Transverse colon (tissue), 4 donors: Measurements from ENCODE around the gene PPM1B. TPM values are rescaled to one million over a fixed set of nuclear protein-coding genes. Genes with fewer than 3 reads are reported as not detected.
A peak's percentile ranks its signal among the peaks of the same experiment; 100 is the strongest.
"Not testable (repeated sequence)": the region's sequence is repeated elsewhere in the genome, so short reads cannot be mapped to it uniquely, and the experiment has no call there.

Experiments
- DNase-seq: peaks from one replicate; pipeline ENCODE4 v3.0.0-alpha.2; 2019
- H3K27ac ChIP-seq, 4 donors: fragments of 200-600 bp; sonication (generic); 2 replicates each; pipeline ENCODE4 v1.5.1; 2016 to 2018; ENCODE audit warnings: inconsistent platforms in 4 of 4
- H3K27me3 ChIP-seq: fragments of 200-600 bp; sonication (generic); 2 replicates; pipeline ENCODE4 v1.5.1; 2017; ENCODE audit warnings: inconsistent platforms
- H3K36me3 ChIP-seq, 4 donors: fragments of 200-600 bp; sonication (generic); 2 replicates each; pipeline ENCODE4 v1.5.1; 2017 to 2019; ENCODE audit warnings: inconsistent platforms in 4 of 4
- H3K4me1 ChIP-seq, 4 donors: fragments of 200-600 bp; sonication (generic); 2 replicates each; pipeline ENCODE4 v1.5.1; 2017 to 2020; ENCODE audit warnings: inconsistent platforms in 4 of 4
- H3K4me3 ChIP-seq, 4 donors: fragments of 200-600 bp; sonication (generic); 1 replicate in 1 of 4; 2 replicates in 3 of 4; pipeline versions ENCODE4 v1.5.1 to v1.6.1; 2017 to 2019; ENCODE audit warnings: inconsistent platforms in 4 of 4
- H3K9me3 ChIP-seq, 2 donors: fragments of 200-600 bp; sonication (generic); 2 replicates each; pipeline ENCODE4 v1.5.1; 2017 to 2019; ENCODE audit warnings: inconsistent platforms in 2 of 2
- CTCF ChIP-seq, 5 experiments: fragments of 200-600 bp in 3 of 5; fragments of 450-650 bp in 2 of 5; sonication (generic) in 3 of 5; IDR thresholded peaks; 1 replicate in 2 of 5; 2 replicates in 3 of 5; pipeline ENCODE4 v1.5.1; 2016 to 2017; ENCODE audit warnings: antibody characterized with exemption in 5 of 5, inconsistent platforms in 3 of 5, mild to moderate bottlenecking in 2 of 5, moderate library complexity in 1 of 5
- EP300 ChIP-seq: sonication (generic); formaldehyde crosslinking; IDR thresholded peaks from one replicate; pipeline ENCODE4 v1.6.1; 2017; ENCODE audit warnings: antibody characterized with exemption, low read depth
- POLR2A ChIP-seq: fragments of 450-650 bp; IDR thresholded peaks from one replicate; pipeline ENCODE4 v1.6.1; 2016; ENCODE audit warnings: antibody characterized with exemption, mild to moderate bottlenecking, moderate library complexity
- POLR2AphosphoS5 ChIP-seq, 3 donors: sonication (generic); formaldehyde crosslinking; IDR thresholded peaks; one replicate each; pipeline ENCODE4 v1.6.1; 2016; ENCODE audit warnings: antibody characterized with exemption in 3 of 3
- WGBS, 2 donors: methylation state at CpG; one replicate each; pipeline ENCODE4 v1.1.5; 2018; ENCODE audit warnings: low coverage in 1 of 2; 5-methylcytosine and 5-hydroxymethylcytosine counted together
- in situ Hi-C, 4 donors: fragments of 200-750 bp; cut with MboI; loops; one replicate each; pipeline versions ENCODE4 v1.15.0 to v1.15.1; 2017; ENCODE audit warnings: low sequenced_read_pairs in 3 of 4, low pct_ligation_motif_present in 1 of 4, low pct_unique_long_range_greater_than_20kb in 1 of 4
- intact Hi-C: fragments of 100-400 bp; cut with DNase I; formaldehyde crosslinking; loops from one replicate; pipeline ENCODE4 v1.15.1; 2023; ENCODE audit warnings: low total_unique reads
- total RNA-seq, 4 donors: library from RNA; depleted of rRNA; stranded (reverse); fragments of >200 nt; gene quantifications; one replicate each; pipeline ENCODE4 v1.1.0, GENCODE V29; 2016

Gene PPM1B
- total RNA-seq, 4 donors from 2014 or later: 23.7 to 108 (median 67.0) TPM

GRCh38 chr2:44171018-44171417, 2.3 kb downstream of the PPM1B start:
- Histone ChIP-seq H3K4me3 (peak overlapping the region in 3 of 4 donors; percentile 74 to 99 (median 85)), H3K27ac (peak overlapping the region; percentile 96 to 100 (median 97)), H3K36me3 (no peaks in the 10 kb centered on the region), H3K9me3 (no peaks in the 10 kb centered on the region), H3K4me1 (peaks cover 0 to 59% (median 39%) of the 10 kb centered on the region in 4 donors), H3K27me3 (no peaks in the 10 kb centered on the region)
- intact Hi-C loops (no loop called here), in situ Hi-C loops (no loop called here)
- no peak for TF ChIP-seq CTCF (IDR thresholded peaks at IDR 0.05)
- TF ChIP-seq EP300: no peak
- TF ChIP-seq POLR2AphosphoS5 (IDR thresholded peaks at IDR 0.05): no peak
- no peak for TF ChIP-seq POLR2A
- no peak for DNase-seq
- 10 to 16% methylated on average over 2 of the region's 2 CpGs for WGBS, 2 donors

DNA sequence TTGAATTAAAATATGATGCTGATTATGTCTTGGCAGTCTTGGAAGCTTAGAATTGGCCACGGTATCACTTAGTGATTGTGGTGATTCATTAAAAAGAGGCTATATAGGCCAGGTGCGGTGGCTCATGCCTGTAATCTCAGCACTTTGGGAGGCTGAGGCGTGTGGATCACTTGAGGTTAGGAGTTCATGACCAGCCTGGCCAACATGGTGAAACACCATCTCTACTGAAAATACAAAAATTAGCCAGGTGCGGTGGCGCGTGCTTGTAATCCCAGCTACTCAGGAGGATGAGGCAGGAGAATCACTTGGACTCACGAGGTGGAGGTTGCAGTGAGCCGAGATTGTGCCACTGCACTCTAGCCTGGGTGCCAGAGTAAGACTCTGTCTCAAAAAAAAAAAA, 2.8 kb downstream of the PPM1B start:
- H3K9me3 ChIP-seq, H3K27me3 ChIP-seq, H3K36me3 ChIP-seq, in situ Hi-C loops, DNase-seq, intact Hi-C loops: not testable (repeated sequence)
- H3K27ac ChIP-seq: peak overlapping the region; percentile 96 to 100 (median 97)
- peaks cover 0 to 63% (median 39%) of the 10 kb centered on the region in 4 donors for H3K4me1 ChIP-seq
- peak overlapping the region in 1 of 4 donors; percentile 99 for H3K4me3 ChIP-seq
- 66 to 82% methylated on average over 5 to 8 of the region's 8 CpGs for WGBS, 2 donors

GRCh38 chr2:44172576-44172975, 3.9 kb downstream of the PPM1B start:
- TF ChIP-seq POLR2AphosphoS5 (IDR thresholded peaks at IDR 0.05) (no peak), CTCF (IDR thresholded peaks at IDR 0.05) (no peak), EP300 (no peak), POLR2A (no peak)

DNA sequence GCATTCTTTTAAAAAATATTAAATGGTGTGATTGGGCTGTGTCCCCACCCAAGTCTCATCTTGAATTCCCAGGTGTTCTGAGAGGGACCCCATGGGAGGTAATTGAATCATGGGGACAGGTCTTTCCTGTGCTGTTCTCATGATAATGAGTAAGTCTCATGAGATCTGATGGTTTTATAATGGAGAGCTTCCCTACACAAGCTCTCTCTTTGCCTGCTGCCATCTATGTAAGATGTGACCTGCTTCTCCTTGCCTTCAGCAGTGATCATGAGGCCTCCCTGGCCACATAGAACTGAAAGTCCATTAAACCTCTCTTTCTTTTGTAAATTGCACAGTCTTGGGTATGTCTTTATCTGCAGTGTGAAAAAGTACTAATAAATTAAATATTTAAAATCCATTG, 10.3 kb downstream of the PPM1B start:
- Histone ChIP-seq H3K9me3 (no peaks in the 10 kb centered on the region), H3K27ac (no peak overlapping the region), H3K36me3 (no peaks in the 10 kb centered on the region), H3K27me3 (no peaks in the 10 kb centered on the region), H3K4me3 (no peak overlapping the region), H3K4me1 (peaks cover 0 to 55% (median 14%) of the 10 kb centered on the region in 4 donors)
- intact Hi-C loops (no loop called here), in situ Hi-C loops (no loop called here)
- DNase-seq: no peak
- no peak for TF ChIP-seq EP300

More at GRCh38 chr2:44172576-44172975, 3.9 kb downstream of the PPM1B start:
- Histone ChIP-seq H3K36me3 (no peaks in the 10 kb centered on the region), H3K4me1 (peaks cover 0 to 68% (median 39%) of the 10 kb centered on the region in 4 donors), H3K27ac (no peak overlapping the region), H3K9me3 (no peaks in the 10 kb centered on the region), H3K27me3 (no peaks in the 10 kb centered on the region), H3K4me3 (no peak overlapping the region)
- intact Hi-C loops (no loop called here), in situ Hi-C loops (no loop called here)
- 84 to 98% methylated on average over 3 to 4 of the region's 4 CpGs for WGBS, 2 donors
- no peak for DNase-seq

DNA sequence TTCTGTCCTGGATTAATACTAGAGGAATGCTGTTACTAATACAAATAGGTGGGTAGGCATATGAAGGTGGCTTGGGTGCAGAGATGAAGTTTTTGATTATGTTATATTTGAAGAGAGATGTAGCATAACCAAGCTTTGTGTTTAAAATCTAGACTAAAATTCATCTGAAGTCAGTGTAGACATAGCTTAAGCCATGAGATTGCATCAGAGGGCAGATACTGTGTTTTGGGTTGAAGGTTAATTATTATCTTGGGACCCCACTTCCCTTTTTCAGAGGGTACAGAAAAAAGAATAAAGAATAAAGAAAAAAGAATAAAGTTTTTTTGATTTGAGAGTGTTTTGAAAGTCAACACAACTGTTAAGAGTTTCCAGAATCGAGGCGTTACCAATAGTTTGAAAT, 13.0 kb downstream of the PPM1B start:
- Histone ChIP-seq H3K4me1 (peaks cover 0 to 53% (median 9%) of the 10 kb centered on the region in 4 donors), H3K27ac (no peak overlapping the region), H3K27me3 (no peaks in the 10 kb centered on the region), H3K9me3 (no peaks in the 10 kb centered on the region), H3K4me3 (no peak overlapping the region), H3K36me3 (no peaks in the 10 kb centered on the region)
- in situ Hi-C loops (no loop called here), intact Hi-C loops (no loop called here)
- TF ChIP-seq CTCF (IDR thresholded peaks at IDR 0.05) (no peak), POLR2A (no peak), POLR2AphosphoS5 (IDR thresholded peaks at IDR 0.05) (no peak), EP300 (no peak)
- DNase-seq: no peak
- WGBS, 2 donors: 85 to 91% methylated on average over 2 of the region's 2 CpGs
